Measurements from ENCODE around the gene RORB.

Gene RORB

DNA sequence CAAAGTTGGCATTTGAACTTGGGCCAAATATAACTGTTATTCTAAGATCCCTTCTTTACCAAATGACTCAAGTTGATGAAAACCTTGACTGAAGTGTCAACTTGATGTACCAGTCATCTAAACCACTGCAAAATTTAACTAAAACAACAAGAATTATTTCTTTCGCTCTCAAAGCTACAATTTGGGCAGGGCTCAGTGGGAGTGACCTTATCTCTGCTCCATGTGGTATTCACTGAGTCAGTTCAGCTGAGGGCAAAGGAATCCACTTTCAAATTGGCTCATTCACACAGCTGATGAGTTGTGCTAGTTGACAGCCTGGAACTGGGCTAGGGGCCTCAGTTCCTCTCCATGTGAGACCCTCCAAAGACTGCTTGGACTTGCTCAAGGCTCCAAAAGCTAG, 166.3 kb downstream of the RORB start:
- Histone ChIP-seq H3K27ac (ENCODE audit: low read depth, low read length) (no peak overlapping the region), H2AK5ac (ENCODE audit: low read length) (no peak overlapping the region), H3K79me1 (ENCODE audit: low read length) (no peaks in the 10 kb centered on the region), H3K4me2 (ENCODE audit: low read length) (no peak overlapping the region), H3K4me1 (ENCODE audit: control insufficient read depth in 1 of 2, insufficient read depth in 2 of 2, low read length in 2 of 2) (no peaks in the 10 kb centered on the region), H3K27me3 (ENCODE audit: insufficient read depth, low read length) (no peaks in the 10 kb centered on the region), H3K9ac (ENCODE audit: low read length) (no peak overlapping the region), H3K79me2 (ENCODE audit: control insufficient read depth, insufficient read depth, low read length, poor library complexity) (no peaks in the 10 kb centered on the region), H2BK12ac (ENCODE audit: low read length) (no peak overlapping the region), H3K4me3 (ENCODE audit: low read depth, low read length) (no peak overlapping the region), H4K91ac (ENCODE audit: low read depth, low read length) (no peak overlapping the region), H2BK120ac (ENCODE audit: insufficient read depth, low read length, poor library complexity) (no peak overlapping the region), H4K12ac (ENCODE audit: low read depth, low read length) (no peak overlapping the region), H2BK5ac (ENCODE audit: low read depth, low read length, poor library complexity) (no peak overlapping the region), H3K36me3 (ENCODE audit: control insufficient read depth in 1 of 2, insufficient read depth in 2 of 2, low read length in 2 of 2) (no peaks in the 10 kb centered on the region), H2AFZ (ENCODE audit: insufficient read depth, low read length, poor library complexity) (no peak overlapping the region), H3K4ac (ENCODE audit: low read depth, low read length) (no peak overlapping the region), H4K8ac (ENCODE audit: low read depth, low read length) (no peak overlapping the region), H3K23ac (ENCODE audit: low read length) (no peak overlapping the region), H3K9me3 (ENCODE audit: insufficient read depth, low read depth, low read length) (peaks cover 2% of the 10 kb centered on the region), H3K18ac (ENCODE audit: low read length) (no peak overlapping the region), H3K14ac (ENCODE audit: low read length) (no peak overlapping the region)
- peak; percentile 24 to 68 for DNase-seq
- no CpG with 5 or more reads among the region's 1 CpG for WGBS (ENCODE audit: extremely low coverage, insufficient coverage, insufficient read length)

DNA sequence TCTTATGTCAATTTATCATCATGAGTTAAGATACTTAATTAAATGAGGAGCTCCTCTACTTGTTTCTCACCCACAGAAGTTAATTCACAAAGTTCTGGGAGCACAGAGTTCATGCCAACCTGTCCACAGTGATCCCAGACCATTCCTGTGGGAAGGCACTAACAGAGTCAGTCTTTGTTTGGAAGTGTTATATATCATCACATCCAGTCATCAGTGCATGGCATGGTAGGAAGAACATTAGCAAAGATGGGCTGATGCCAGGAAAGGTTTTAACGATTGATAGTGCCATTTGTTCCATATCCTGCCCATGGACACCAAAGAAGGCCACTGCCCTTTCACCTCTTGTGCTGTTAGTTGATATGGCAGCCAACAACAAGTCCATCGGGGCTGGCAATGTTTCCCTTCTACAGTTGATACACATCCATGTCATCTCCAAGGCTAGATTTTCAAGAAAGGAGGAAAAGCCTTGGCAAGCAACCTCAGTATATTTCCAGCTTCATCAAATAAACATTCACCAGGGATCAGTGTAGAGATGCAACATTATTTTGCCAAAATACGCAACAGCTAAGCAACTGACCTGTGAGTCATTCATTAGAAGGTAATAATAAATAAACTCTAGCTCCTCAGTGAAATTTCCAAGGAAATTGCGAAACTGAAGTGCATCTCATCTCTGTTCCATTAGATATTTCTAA, 169.6 kb downstream of the RORB start:
- Histone ChIP-seq H2BK5ac (ENCODE audit: low read depth, low read length, poor library complexity) (no peak overlapping the region), H3K23ac (ENCODE audit: low read length) (no peak overlapping the region), H3K4me2 (ENCODE audit: low read length) (no peak overlapping the region), H3K79me1 (ENCODE audit: low read length) (no peaks in the 10 kb centered on the region), H3K4ac (ENCODE audit: low read depth, low read length) (no peak overlapping the region), H2BK12ac (ENCODE audit: low read length) (no peak overlapping the region), H4K8ac (ENCODE audit: low read depth, low read length) (no peak overlapping the region), H3K14ac (ENCODE audit: low read length) (no peak overlapping the region), H3K4me1 (ENCODE audit: control insufficient read depth in 1 of 2, insufficient read depth in 2 of 2, low read length in 2 of 2) (no peaks in the 10 kb centered on the region), H3K4me3 (ENCODE audit: low read depth, low read length) (no peak overlapping the region), H3K9me3 (ENCODE audit: insufficient read depth, low read depth, low read length) (peaks cover 2% of the 10 kb centered on the region), H3K27ac (ENCODE audit: low read depth, low read length) (no peak overlapping the region), H2AFZ (ENCODE audit: insufficient read depth, low read length, poor library complexity) (no peak overlapping the region), H2AK5ac (ENCODE audit: low read length) (no peak overlapping the region), H2BK120ac (ENCODE audit: insufficient read depth, low read length, poor library complexity) (no peak overlapping the region), H3K9ac (ENCODE audit: low read length) (no peak overlapping the region), H3K79me2 (ENCODE audit: control insufficient read depth, insufficient read depth, low read length, poor library complexity) (no peaks in the 10 kb centered on the region), H4K12ac (ENCODE audit: low read depth, low read length) (no peak overlapping the region), H3K27me3 (ENCODE audit: insufficient read depth, low read length) (no peaks in the 10 kb centered on the region), H3K18ac (ENCODE audit: low read length) (no peak overlapping the region), H4K91ac (ENCODE audit: low read depth, low read length) (no peak overlapping the region), H3K36me3 (ENCODE audit: control insufficient read depth in 1 of 2, insufficient read depth in 2 of 2, low read length in 2 of 2) (no peaks in the 10 kb centered on the region)
- WGBS (ENCODE audit: extremely low coverage, insufficient coverage, insufficient read length) = no CpG with 5 or more reads among the region's 4 CpGs
- DNase-seq = no peak

- WGBS (ENCODE audit: extremely low coverage, insufficient coverage, insufficient read length) = no CpG with 5 or more reads among the region's 2 CpGs
- no peaks in the 10 kb centered on the region for H3K27me3 ChIP-seq (ENCODE audit: insufficient read depth, low read length)
- no peaks in the 10 kb centered on the region for H3K9me3 ChIP-seq (ENCODE audit: insufficient read depth, low read depth, low read length)
- H2BK5ac ChIP-seq (ENCODE audit: low read depth, low read length, poor library complexity) = no peak overlapping the region
- H3K36me3 ChIP-seq (ENCODE audit: control insufficient read depth in 1 of 2, insufficient read depth in 2 of 2, low read length in 2 of 2) = no peaks in the 10 kb centered on the region
- DNase-seq = peak; percentile 22 to 82
- no peak overlapping the region for H3K4me2 ChIP-seq (ENCODE audit: low read length)
- no peak overlapping the region for H3K23ac ChIP-seq (ENCODE audit: low read length)
- no peak overlapping the region for H2AFZ ChIP-seq (ENCODE audit: insufficient read depth, low read length, poor library complexity)
- no peak overlapping the region for H2BK120ac ChIP-seq (ENCODE audit: insufficient read depth, low read length, poor library complexity)
- no peak overlapping the region for H3K4me3 ChIP-seq (ENCODE audit: low read depth, low read length)
- no peaks in the 10 kb centered on the region for H3K4me1 ChIP-seq (ENCODE audit: control insufficient read depth in 1 of 2, insufficient read depth in 2 of 2, low read length in 2 of 2)
- H4K12ac ChIP-seq (ENCODE audit: low read depth, low read length) = no peak overlapping the region
- no peak overlapping the region for H3K27ac ChIP-seq (ENCODE audit: low read depth, low read length)
- H3K18ac ChIP-seq (ENCODE audit: low read length) = no peak overlapping the region
- no peaks in the 10 kb centered on the region for H3K79me2 ChIP-seq (ENCODE audit: control insufficient read depth, insufficient read depth, low read length, poor library complexity)
- no peaks in the 10 kb centered on the region for H3K79me1 ChIP-seq (ENCODE audit: low read length)
- H4K91ac ChIP-seq (ENCODE audit: low read depth, low read length) = no peak overlapping the region
- H3K4ac ChIP-seq (ENCODE audit: low read depth, low read length) = no peak overlapping the region
- no peak overlapping the region for H3K14ac ChIP-seq (ENCODE audit: low read length)
- no peak overlapping the region for H2AK5ac ChIP-seq (ENCODE audit: low read length)
- no peak overlapping the region for H2BK12ac ChIP-seq (ENCODE audit: low read length)
- H4K8ac ChIP-seq (ENCODE audit: low read depth, low read length) = no peak overlapping the region
- H3K9ac ChIP-seq (ENCODE audit: low read length) = no peak overlapping the region
These were observed 175.1 kb downstream of the RORB start for GRCh38 chr9:74672237-74672636.

GRCh38 chr9:74674077-74674476, 176.9 kb downstream of the RORB start:
- H3K79me1 ChIP-seq (ENCODE audit: low read length) = no peaks in the 10 kb centered on the region
- no peak overlapping the region for H2AK5ac ChIP-seq (ENCODE audit: low read length)
- no peak overlapping the region for H3K9ac ChIP-seq (ENCODE audit: low read length)
- no peak overlapping the region for H2AFZ ChIP-seq (ENCODE audit: insufficient read depth, low read length, poor library complexity)
- WGBS (ENCODE audit: extremely low coverage, insufficient coverage, insufficient read length) = no CpG with 5 or more reads among the region's 6 CpGs
- H3K4me3 ChIP-seq (ENCODE audit: low read depth, low read length) = no peak overlapping the region
- no peak overlapping the region for H2BK5ac ChIP-seq (ENCODE audit: low read depth, low read length, poor library complexity)
- no peaks in the 10 kb centered on the region for H3K27me3 ChIP-seq (ENCODE audit: insufficient read depth, low read length)
- H3K23ac ChIP-seq (ENCODE audit: low read length) = no peak overlapping the region
- H3K27ac ChIP-seq (ENCODE audit: low read depth, low read length) = no peak overlapping the region
- no peak overlapping the region for H3K18ac ChIP-seq (ENCODE audit: low read length)
- no peak overlapping the region for H4K91ac ChIP-seq (ENCODE audit: low read depth, low read length)
- H3K79me2 ChIP-seq (ENCODE audit: control insufficient read depth, insufficient read depth, low read length, poor library complexity) = no peaks in the 10 kb centered on the region
- no peak for DNase-seq
- H3K9me3 ChIP-seq (ENCODE audit: insufficient read depth, low read depth, low read length) = no peaks in the 10 kb centered on the region
- no peak overlapping the region for H2BK12ac ChIP-seq (ENCODE audit: low read length)
- no peaks in the 10 kb centered on the region for H3K36me3 ChIP-seq (ENCODE audit: control insufficient read depth in 1 of 2, insufficient read depth in 2 of 2, low read length in 2 of 2)
- H3K14ac ChIP-seq (ENCODE audit: low read length) = no peak overlapping the region
- no peak overlapping the region for H3K4ac ChIP-seq (ENCODE audit: low read depth, low read length)
- H2BK120ac ChIP-seq (ENCODE audit: insufficient read depth, low read length, poor library complexity) = no peak overlapping the region
- H4K12ac ChIP-seq (ENCODE audit: low read depth, low read length) = no peak overlapping the region
- no peak overlapping the region for H3K4me2 ChIP-seq (ENCODE audit: low read length)
- no peak overlapping the region for H4K8ac ChIP-seq (ENCODE audit: low read depth, low read length)
- H3K4me1 ChIP-seq (ENCODE audit: control insufficient read depth in 1 of 2, insufficient read depth in 2 of 2, low read length in 2 of 2) = no peaks in the 10 kb centered on the region

Measured in trophoblast cell (in vitro differentiated cells and primary cell).